HepG2 (cell line): ENCODE results near the gene SPTBN2. TPM values are rescaled to one million over a fixed set of nuclear protein-coding genes. Genes with fewer than 3 reads are reported as not detected.

ENCODE experiments used
- E2F2 ChIP-seq: sonication (generic); formaldehyde crosslinking; IDR thresholded peaks from 2 replicates; pipeline ENCODE4 v1.4.0; 2020; ENCODE audit warnings: missing genetic modification reagents, borderline replicate concordance
- JUND ChIP-seq: sonication (generic); formaldehyde crosslinking; IDR thresholded peaks from 2 replicates; pipeline ENCODE4 v1.8.0; 2022; ENCODE audit warnings: mild to moderate bottlenecking, missing genetic modification reagents
- POGZ ChIP-seq: sonication (generic); formaldehyde crosslinking; IDR thresholded peaks from 2 replicates; pipeline ENCODE4 v1.4.0; 2020; ENCODE audit warnings: mild to moderate bottlenecking, missing genetic modification reagents
- PRDM4 ChIP-seq: sonication (generic); formaldehyde crosslinking; IDR thresholded peaks from 2 replicates; pipeline ENCODE4 v1.9.0; 2021; ENCODE audit warnings: missing genetic modification reagents, borderline replicate concordance
- SOX5 ChIP-seq: IDR thresholded peaks from 2 replicates; pipeline ENCODE4 v1.6.1; 2016; ENCODE audit warnings: borderline replicate concordance
- SP1 ChIP-seq, 2 experiments: fragments of 450-650 bp in 1 of 2; sonication (generic) in 1 of 2; formaldehyde crosslinking in 1 of 2; IDR thresholded peaks; 2 replicates each; pipeline versions ENCODE4 v1.4.0 to v1.6.1; 2016 to 2020; ENCODE audit warnings: missing genetic modification reagents in 1 of 2
- ZNF232 ChIP-seq: sonication (generic); formaldehyde crosslinking; IDR thresholded peaks from 2 replicates; pipeline ENCODE4 v1.4.0; 2020; ENCODE audit warnings: missing genetic modification reagents, borderline replicate concordance
- ZNF326 ChIP-seq: sonication (generic); formaldehyde crosslinking; IDR thresholded peaks from 2 replicates; pipeline ENCODE4 v1.4.0; 2020; ENCODE audit warnings: missing genetic modification reagents, borderline replicate concordance
- ZNF468 ChIP-seq: sonication (generic); formaldehyde crosslinking; IDR thresholded peaks from 2 replicates; pipeline ENCODE4 v1.8.0; 2022; ENCODE audit warnings: mild to moderate bottlenecking, moderate library complexity, missing genetic modification reagents
- polyA plus RNA-seq, 8 experiments: library from polyadenylated mRNA; depleted of rRNA in 3 of 8; stranded (reverse) in 7 of 8; unstranded in 1 of 8; fragments of >200 nt; fragmentation: Illumina TruSeq in 4 of 8; extraction: Trizol in 4 of 8; gene quantifications; 2 replicates each; pipeline versions ENCODE4 v1.2.1 to v1.2.3, GENCODE V29; 2011 to 2016; ENCODE audit warnings: low read depth in 4 of 8, missing spikeins in 1 of 8, mixed read lengths in 1 of 8; ENCODE audit not compliant: insufficient read depth in 1 of 8
- total RNA-seq, 5 experiments: library from RNA; depleted of rRNA; stranded (reverse); fragments of >200 nt; fragmentation: Illumina TruSeq; extraction: Trizol; gene quantifications; 2 replicates each; pipeline ENCODE4 v1.2.3, GENCODE V29; 2016; ENCODE audit warnings: low read depth in 1 of 5
- TF ChIP-seq, protein P1 (sequence below): sonication (generic); formaldehyde crosslinking; IDR thresholded peaks from 2 replicates; pipeline ENCODE4 v1.8.0; 2022; ENCODE audit warnings: missing genetic modification reagents, mild to moderate bottlenecking, moderate library complexity, borderline replicate concordance
- TF ChIP-seq, protein P2 (sequence below): IDR thresholded peaks from 2 replicates; pipeline ENCODE4 v1.6.1; 2016; ENCODE audit warnings: low read depth, control low read depth
- TF ChIP-seq, protein P3 (sequence below), 2 experiments: fragments of 450-650 bp in 1 of 2; sonication (generic) in 1 of 2; formaldehyde crosslinking in 1 of 2; IDR thresholded peaks; 2 replicates each; pipeline versions ENCODE4 v1.6.1 to v1.8.0; 2016 to 2022; ENCODE audit warnings: antibody characterized with exemption in 1 of 2, mild to moderate bottlenecking in 1 of 2, missing genetic modification reagents in 1 of 2

SPTBN2 gene
- total and polyA plus RNA-seq, 2 of the 13 experiments (the other 11 are each of a cell fraction or from before 2014, with no cell fraction given) = 0.65 to 4.0 TPM

- TF ChIP-seq, protein P1, sequence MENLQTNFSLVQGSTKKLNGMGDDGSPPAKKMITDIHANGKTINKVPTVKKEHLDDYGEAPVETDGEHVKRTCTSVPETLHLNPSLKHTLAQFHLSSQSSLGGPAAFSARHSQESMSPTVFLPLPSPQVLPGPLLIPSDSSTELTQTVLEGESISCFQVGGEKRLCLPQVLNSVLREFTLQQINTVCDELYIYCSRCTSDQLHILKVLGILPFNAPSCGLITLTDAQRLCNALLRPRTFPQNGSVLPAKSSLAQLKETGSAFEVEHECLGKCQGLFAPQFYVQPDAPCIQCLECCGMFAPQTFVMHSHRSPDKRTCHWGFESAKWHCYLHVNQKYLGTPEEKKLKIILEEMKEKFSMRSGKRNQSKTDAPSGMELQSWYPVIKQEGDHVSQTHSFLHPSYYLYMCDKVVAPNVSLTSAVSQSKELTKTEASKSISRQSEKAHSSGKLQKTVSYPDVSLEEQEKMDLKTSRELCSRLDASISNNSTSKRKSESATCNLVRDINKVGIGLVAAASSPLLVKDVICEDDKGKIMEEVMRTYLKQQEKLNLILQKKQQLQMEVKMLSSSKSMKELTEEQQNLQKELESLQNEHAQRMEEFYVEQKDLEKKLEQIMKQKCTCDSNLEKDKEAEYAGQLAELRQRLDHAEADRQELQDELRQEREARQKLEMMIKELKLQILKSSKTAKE (CRISPR knock-in tag) = no peak
- TF ChIP-seq E2F2 (CRISPR knock-in tag) = no peak
- peak; percentile 22; the same call in 1 of the 2 replicates for TF ChIP-seq ZNF232 (CRISPR knock-in tag)
- no peak for TF ChIP-seq PRDM4 (CRISPR knock-in tag)
- peak; percentile 64; the same call in 1 of the 2 replicates for TF ChIP-seq SOX5 (CRISPR knock-in tag)
- TF ChIP-seq, protein P2, sequence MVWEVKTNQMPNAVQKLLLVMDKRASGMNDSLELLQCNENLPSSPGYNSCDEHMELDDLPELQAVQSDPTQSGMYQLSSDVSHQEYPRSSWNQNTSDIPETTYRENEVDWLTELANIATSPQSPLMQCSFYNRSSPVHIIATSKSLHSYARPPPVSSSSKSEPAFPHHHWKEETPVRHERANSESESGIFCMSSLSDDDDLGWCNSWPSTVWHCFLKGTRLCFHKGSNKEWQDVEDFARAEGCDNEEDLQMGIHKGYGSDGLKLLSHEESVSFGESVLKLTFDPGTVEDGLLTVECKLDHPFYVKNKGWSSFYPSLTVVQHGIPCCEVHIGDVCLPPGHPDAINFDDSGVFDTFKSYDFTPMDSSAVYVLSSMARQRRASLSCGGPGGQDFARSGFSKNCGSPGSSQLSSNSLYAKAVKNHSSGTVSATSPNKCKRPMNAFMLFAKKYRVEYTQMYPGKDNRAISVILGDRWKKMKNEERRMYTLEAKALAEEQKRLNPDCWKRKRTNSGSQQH = no peak
- no peak for TF ChIP-seq SP1 (IDR thresholded peaks at IDR 0.05)
- TF ChIP-seq SP1 (CRISPR knock-in tag; IDR thresholded peaks at IDR 0.05) = 0 out of 2 replicates have a peak, but pooled peaks have one; percentile 13
- TF ChIP-seq, protein P3, sequence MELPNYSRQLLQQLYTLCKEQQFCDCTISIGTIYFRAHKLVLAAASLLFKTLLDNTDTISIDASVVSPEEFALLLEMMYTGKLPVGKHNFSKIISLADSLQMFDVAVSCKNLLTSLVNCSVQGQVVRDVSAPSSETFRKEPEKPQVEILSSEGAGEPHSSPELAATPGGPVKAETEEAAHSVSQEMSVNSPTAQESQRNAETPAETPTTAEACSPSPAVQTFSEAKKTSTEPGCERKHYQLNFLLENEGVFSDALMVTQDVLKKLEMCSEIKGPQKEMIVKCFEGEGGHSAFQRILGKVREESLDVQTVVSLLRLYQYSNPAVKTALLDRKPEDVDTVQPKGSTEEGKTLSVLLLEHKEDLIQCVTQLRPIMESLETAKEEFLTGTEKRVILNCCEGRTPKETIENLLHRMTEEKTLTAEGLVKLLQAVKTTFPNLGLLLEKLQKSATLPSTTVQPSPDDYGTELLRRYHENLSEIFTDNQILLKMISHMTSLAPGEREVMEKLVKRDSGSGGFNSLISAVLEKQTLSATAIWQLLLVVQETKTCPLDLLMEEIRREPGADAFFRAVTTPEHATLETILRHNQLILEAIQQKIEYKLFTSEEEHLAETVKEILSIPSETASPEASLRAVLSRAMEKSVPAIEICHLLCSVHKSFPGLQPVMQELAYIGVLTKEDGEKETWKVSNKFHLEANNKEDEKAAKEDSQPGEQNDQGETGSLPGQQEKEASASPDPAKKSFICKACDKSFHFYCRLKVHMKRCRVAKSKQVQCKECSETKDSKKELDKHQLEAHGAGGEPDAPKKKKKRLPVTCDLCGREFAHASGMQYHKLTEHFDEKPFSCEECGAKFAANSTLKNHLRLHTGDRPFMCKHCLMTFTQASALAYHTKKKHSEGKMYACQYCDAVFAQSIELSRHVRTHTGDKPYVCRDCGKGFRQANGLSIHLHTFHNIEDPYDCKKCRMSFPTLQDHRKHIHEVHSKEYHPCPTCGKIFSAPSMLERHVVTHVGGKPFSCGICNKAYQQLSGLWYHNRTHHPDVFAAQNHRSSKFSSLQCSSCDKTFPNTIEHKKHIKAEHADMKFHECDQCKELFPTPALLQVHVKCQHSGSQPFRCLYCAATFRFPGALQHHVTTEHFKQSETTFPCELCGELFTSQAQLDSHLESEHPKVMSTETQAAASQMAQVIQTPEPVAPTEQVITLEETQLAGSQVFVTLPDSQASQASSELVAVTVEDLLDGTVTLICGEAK (IDR thresholded peaks at IDR 0.05) = no peak
- TF ChIP-seq, protein P3 (CRISPR knock-in tag; IDR thresholded peaks at IDR 0.05) = no peak
- no peak for TF ChIP-seq ZNF468 (CRISPR knock-in tag)
- no peak for TF ChIP-seq JUND (CRISPR knock-in tag)
- no peak for TF ChIP-seq POGZ (CRISPR knock-in tag)
- TF ChIP-seq ZNF326 (CRISPR knock-in tag) = no peak
Observed at GRCh38 chr11:66694732-66695207, 34.2 kb downstream of the SPTBN2 start (continued).
